Right hindlimb (tissue), 1 donor: ENCODE data around the gene WNT7B.
A peak's percentile ranks its signal among the peaks of the same experiment; 100 is the strongest.

ENCODE experiments used
- DNase-seq: peaks from one replicate; pipeline ENCODE4 v3.0.0-alpha.2; 2018

Gene WNT7B

GRCh38 chr22:45994491-45995404 lies 17.8 kb upstream of the WNT7B start:
- DNase-seq: peak; percentile 80

- no peak for DNase-seq
Observed at GRCh38 chr22:45993841-45994240, 16.9 kb upstream of the WNT7B start.

DNA sequence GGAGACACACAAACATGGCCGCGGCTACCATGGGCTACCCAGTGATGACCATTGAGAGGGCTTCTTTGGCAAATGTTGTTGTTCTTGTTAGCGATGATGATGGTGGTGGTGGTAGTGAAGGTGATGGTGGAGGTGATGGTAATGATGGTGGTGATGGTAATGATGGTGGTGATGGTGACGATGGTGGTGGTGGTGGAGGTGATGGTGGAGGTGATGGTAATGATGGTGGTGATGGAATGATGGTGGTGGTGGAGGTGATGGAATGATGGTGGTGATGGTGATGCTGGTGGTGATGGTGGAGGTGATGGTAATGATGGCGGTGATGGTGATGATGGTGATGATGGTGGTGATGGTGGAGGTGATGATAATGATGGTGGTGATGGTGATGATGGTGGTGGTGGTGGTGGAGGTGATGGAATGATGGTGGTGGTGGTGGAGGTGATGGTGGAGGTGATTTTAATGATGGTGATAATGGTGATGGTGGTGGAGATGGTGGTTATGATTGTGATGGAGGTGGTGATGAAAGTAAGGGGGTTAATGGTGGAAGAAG lies 16.3 kb upstream of the WNT7B start:
- no peak for DNase-seq

- DNase-seq: no peak
Observed at GRCh38 chr22:45992737-45993136, 15.8 kb upstream of the WNT7B start.

DNA sequence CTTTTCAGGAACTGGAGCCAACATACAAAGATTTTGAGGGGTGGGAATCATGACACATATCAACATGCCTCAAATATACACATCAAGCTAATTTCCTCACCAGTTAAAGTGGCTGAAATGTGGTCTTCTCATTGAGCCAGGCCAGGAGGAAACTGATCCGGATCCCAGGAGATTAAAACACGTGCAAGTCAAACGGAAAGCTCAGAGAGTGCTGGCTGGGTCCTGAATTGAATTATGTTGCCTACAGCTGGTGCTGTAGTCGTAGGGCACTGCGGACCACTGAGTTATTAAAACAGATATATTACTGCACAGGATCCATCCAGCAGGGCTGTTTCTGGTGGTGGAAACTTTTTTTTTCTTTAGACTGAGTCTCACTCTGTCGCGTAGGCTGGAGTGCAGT lies 14.1 kb upstream of the WNT7B start:
- DNase-seq: no peak

DNA sequence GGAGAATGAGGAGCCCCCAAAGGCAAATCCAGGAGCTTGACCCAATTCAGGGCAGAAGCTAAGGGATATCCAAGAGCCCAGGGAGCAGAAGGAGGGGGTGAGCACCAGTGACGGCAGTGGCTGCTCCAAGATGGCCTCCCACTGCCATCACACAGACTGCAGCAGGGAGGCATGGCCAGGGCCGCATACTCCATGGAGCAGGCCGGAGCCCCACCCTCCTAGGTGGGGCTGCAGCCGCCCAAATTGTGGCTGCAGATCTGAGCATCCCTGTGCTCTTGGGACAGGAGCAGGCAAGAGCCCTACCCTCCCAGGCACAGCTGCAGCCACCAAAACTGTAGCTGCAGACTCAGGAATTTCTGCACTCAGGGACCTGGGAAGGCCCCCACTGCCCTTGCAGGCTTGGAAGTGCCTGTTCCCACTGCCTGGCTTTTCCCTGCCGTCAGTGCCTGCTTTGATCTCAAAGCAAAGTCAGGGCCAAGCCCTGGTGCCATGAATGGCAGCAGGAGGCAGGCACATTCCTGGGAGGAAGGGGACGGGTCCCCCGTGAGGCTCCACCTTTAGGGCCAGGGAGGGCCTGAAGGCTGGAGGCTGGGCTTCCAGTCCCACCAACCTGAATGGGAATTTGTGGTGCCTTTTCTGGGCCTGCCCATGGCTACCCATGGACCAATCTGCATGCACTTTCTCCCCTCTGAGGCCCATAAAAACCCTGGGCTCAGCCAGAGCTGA lies 10.3 kb upstream of the WNT7B start:
- no peak for DNase-seq

- no peak for DNase-seq
Observed at GRCh38 chr22:45984316-45984916, 7.5 kb upstream of the WNT7B start.

DNA sequence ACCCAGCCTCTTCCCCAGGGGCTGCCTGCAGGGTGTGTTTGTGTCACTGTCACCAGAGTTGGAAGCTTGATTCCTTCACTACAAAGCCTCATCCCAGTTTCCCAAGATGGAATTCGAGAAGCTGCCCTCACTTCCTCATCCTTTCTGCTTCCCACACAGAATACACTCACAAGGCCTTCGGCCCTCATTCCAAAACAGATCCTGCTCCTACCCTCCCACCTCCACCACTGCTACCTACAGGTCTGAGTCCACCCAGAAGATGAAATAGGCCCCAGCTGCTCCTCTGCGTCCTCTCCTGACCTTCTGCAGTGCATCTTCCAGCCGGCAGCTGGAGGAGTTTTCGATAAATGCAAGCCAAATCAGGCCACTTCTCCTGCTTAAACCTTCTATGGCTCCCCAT lies 6.8 kb upstream of the WNT7B start:
- no peak for DNase-seq

DNA sequence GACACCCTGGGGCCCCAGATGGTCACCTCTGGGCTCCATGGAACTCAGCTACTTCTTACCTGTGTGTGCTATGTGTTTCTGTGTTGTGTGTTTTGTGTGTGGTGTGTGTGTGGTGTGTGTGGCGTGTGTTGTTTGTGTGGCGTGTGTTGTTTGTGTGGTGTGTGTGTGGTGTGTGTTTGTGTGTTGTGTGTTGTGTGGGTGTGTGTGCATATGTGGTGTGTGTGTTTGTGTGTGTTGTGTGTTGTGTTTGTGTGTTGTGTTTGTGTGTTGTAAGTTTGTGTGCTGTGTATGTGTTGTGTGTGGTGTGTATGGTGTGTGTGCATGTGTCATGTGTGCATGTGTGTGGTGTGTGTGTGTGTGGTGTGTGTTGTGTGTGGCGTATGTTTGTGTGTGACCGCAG lies 3.8 kb upstream of the WNT7B start:
- no peak for DNase-seq

DNA sequence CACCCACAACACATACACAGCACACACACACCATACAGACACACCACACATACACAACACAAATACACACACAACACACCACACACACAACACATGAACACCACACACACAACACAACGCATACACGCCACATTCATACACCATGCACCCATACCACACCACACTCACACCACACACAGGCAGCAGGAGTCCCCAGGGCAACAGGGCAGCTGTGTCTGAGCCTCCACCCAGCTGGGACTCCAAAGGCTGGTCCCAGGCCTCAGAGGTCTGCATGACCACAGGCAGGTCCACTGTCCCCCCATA lies 3.3 kb upstream of the WNT7B start:
- DNase-seq: no peak

- no peak for DNase-seq
Observed at GRCh38 chr22:45978275-45978713, 1.3 kb upstream of the WNT7B start.

- DNase-seq: no peak
Observed at GRCh38 chr22:45977551-45978274, 751 bp upstream of the WNT7B start.

GRCh38 chr22:45976254-45977002 lies 534 bp downstream of the WNT7B start:
- no peak for DNase-seq

DNA sequence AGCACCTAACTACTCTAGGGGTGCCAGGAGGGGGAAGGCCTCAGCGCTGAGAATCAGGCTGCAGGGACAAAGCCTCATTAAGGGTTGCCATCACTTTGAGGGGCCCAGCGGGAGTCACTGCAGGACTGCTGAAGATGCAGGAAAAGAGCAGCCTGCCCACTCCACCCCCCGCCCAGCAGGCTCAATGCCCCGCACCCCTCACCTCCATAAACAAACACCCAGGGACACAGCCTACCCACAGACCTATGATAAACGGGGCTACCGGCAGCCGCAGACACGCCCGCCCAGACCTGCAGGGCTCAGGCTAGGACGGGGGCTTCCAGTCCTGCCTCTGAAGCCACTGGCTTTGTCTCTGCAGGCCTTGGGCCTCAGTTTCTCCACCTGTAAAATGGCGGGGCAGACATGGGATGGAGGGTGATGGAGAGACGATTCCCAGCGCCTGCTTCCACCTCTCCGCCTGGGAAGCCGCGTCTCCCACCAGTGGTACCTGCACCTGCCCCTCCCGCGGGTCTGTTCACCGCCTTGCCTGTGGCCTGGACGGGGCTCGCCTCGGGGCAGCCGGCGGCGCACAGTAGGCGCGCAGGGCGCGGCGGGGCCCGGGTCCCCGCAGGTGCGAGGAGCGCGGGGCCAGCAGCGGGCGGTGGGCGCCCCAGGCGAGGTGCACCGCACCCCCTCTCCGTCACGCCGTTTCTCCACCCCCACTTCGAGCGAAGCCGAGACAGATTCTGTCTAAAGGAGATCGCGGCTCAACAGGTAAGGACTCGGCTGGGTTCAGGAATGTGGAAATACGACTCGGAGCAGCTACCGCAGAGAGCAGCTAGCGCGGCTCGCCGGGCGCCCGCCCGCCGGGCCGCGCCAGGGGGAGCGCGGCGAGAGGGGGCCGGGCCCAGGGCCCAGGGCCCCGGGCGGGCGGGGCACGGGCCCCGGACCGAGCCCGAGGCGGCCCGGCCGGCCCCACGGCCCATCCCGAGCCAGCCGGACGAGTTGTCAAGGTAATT lies 1.5 kb downstream of the WNT7B start:
- DNase-seq: no peak

DNA sequence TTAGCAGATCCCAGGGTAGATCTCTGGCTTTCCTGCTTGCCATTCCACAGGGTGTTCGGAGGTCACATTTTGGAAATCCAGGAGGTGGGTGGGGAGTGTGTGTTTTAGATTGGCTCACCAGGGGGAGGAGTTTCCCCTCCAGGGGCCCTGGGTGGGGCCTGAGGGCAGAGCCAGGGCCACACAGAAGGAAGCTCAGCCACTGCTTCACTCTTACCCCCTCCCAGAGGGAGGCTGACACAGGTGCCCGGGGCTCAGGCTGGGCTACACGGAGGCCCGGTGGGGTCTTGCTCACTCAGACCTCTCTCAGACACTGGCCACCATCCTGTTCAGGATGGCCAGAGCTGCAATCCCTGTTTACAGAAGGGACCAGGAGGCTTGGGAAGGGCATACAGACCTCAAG lies 2.5 kb downstream of the WNT7B start:
- DNase-seq: no peak

DNA sequence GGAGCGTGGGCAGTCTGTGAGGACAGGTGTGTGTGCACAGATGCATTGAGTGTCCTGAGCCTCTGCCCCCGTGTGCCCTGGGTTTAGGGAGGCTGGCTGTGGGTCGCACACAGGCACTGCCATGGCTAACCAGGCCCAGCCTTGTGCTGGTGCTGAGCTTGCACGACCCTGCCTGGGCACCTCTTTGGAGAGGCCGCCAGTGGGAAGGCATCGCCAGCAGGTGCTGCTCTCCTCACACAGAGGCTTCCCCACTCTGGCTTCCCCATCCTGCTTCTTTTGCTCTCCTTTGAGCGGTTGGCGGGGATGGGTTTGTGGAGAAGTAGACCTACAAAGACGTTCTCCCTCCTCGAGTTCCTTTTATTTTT lies 4.1 kb downstream of the WNT7B start:
- no peak for DNase-seq

GRCh38 chr22:45972091-45972888 lies 4.7 kb downstream of the WNT7B start:
- no peak for DNase-seq

DNA sequence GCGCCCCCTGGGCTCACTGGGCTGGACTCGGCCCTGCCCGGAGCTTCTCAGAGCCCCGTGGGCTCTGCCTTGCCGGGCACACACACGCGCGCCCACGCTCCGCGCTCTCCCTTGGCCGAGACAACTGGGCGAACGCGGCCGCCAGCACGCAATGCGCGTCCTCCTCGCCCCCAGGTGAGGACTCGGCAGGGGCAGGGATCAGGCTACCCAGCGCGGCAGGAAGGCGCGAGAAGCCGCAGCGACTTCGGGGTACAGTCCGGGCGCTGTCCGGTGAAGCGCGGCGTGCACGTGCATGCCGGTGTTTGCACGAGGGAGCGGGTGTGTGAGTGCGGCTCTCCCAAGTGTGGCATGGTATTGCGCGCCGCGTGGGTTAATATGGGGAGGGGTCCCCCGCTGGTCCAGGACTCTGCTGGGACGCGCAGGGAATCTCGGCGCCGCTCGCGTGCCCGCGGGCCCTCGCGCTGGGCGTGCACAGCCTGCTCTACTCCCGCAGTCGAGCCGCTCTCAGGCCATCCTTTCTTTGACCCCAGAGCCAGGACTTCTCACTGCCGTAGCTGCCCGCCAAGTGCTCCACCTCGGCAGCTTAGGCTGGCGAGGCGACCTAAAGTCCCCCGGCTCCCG lies 5.4 kb downstream of the WNT7B start:
- DNase-seq: no peak

DNA sequence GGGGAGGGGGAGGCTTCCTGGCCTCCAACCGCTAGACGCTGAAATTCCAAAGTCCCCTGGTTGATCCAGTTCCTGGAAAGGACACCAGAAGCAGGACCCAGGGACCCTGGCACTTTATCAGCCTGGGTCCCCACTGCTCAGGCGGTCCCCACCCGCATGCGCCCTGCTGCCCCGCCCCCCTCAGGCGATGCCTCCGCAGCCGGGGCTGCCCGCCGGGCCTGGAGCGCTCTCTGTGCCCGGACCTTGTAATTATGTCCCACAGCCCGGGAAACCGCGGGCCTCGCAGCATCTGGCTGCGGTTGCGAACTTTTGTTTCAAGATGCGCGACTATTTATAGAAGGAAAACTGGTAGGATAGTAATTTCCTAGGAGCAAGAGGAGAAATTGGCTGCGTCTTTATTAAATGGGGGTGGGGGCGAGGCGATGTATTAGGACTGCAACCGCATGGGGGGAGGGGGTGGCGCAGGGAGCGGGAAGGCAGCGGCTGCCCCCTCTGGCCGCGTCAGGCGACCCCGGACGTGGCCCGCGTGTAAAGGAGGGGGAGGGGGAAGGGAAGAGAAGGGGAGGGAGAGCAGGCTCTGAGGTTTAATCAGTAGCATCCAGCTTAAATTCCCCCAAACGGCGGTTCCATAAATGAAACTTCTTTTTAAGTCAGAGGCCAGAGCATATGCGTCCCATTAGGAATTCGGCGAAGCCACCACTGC lies 6.1 kb downstream of the WNT7B start:
- peak; percentile 58 for DNase-seq
